Daoy (cell line): ENCODE measurements around the gene SEBOX. TPM values are rescaled to one million over a fixed set of nuclear protein-coding genes. Genes with fewer than 3 reads are reported as not detected.
A peak's percentile ranks its signal among the peaks of the same experiment; 100 is the strongest.
"Not testable (repeated sequence)": the region's sequence is repeated elsewhere in the genome, so short reads cannot be mapped to it uniquely, and the experiment has no call there.

Source experiments
- DNase-seq: peaks from one replicate; pipeline ENCODE4 v3.0.0-alpha.2; 2015; ENCODE audit warnings: low read depth
- total RNA-seq: library from RNA; depleted of rRNA; stranded (reverse); fragments of >200 nt; shearing (Covaris generic); gene quantifications from 2 replicates; pipeline ENCODE4 v1.2.3, GENCODE V29; 2014

Gene SEBOX
- total RNA-seq, 1 experiment from 2014 or later = not detected

- no peak for DNase-seq
Observed at GRCh38 chr17:28340374-28340773, 24.6 kb downstream of the SEBOX start.

- DNase-seq = no peak
Observed at GRCh38 chr17:28339431-28339830, 25.6 kb downstream of the SEBOX start.

GRCh38 chr17:28338769-28339212 is 26.2 kb downstream of the SEBOX start:
- DNase-seq = not testable (repeated sequence)

DNA sequence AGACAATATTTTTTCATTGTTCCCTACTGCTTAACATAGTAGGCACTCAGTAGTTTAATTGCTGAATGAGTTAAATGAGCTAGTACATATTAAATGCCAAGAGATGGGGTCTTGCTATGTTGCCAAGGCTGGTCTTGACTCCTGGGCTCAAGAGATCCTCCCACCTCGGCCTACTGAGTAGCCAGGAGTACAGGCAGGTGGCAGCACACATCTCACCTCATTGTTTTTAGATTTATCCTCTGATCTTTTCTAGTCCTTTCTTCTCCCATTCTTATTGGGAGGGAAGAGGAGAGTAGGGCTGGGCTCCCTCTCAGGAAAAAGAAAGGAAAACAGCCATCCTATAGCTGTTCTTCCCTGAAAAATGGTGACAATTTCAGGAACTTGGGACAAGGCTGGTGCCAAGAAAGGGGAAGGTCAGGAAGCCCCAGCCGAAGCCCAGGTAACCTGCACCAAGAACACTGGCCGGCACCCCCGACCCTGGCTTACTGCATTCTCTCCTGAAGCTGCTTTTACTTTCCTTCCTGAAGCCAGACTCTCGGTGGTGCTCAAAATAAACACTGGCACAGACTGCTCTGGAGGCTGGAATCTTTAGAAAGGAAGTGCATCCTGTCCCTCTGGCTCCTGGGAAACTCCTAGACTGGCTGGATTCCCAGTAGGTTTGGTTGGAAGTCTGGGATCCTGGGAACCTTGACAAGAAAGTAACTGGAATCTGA is 26.8 kb downstream of the SEBOX start:
- DNase-seq = peak; percentile 72

GRCh38 chr17:28335959-28336871 is 28.8 kb downstream of the SEBOX start:
- DNase-seq = peak; percentile 90

GRCh38 chr17:28335201-28335958 is 29.6 kb downstream of the SEBOX start, which contains the start of the genes IFT20 and TNFAIP1:
IFT20 (minus strand) TSS chr17:28335472; CDS start chr17:28331985, 3,487 bp downstream.
TNFAIP1 (plus strand) TSS chr17:28335761; CDS start chr17:28339522, 3,761 bp downstream.
- peak; percentile 100 for DNase-seq

DNA sequence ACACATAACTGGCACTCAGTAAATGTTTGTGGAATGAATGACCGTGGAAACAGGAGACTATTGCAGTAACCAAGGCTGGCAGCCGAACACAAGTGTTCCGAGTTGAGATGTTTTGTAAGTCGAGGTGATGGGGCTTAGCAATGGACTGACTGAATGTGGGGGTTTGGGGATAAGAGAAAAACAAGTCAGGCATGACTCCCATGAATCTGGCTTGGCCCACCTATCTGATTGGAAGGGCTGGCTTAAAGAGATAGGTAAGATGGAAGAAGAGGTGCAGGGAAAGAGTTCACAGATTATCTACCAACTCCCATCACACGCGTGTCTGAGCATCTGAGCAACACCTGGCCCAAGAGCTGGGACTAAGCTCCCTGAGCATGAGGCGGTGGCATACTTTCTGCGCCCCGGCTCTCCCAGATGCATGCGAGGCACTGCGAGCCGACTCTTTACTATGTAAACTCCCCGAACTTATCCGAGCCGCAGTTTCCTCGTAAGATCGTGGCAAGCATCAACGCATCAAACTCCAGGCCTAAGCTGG is 30.3 kb downstream of the SEBOX start:
- no peak for DNase-seq

GRCh38 chr17:28334171-28334570 is 30.8 kb downstream of the SEBOX start:
- DNase-seq = no peak

DNA sequence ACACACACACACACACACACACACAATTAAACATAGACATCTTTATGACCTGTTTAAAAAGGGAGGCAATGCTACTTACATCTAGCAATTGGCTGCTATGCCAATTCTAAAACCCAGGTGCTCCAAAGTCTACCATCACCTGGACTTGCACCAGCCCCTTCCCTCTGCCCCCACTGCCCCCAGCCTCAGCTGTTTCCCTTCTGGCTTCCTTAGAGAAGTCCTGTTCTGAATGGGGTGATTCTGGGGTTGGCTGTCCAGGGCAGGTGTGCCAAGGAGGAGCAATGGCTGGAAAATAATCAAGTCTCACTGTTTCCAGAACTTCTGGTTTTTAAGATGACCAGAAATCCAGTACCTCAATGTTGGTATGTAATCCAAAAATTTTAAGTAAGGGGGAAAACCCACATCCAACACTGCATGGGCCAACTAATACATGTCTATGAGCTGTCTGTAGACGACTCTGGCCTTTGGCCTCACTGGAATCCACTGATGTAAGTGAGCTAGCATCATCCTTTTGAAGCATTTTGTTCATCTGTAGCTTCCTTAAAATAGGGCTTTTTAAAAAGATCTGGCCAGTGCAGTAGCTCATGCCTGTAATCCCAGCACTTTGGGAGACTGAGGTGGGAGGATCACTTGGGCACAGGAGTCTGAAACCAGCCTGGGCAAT is 31.8 kb downstream of the SEBOX start:
- DNase-seq = no peak

- DNase-seq = no peak
Observed at GRCh38 chr17:28331891-28332420, 33.0 kb downstream of the SEBOX start.

DNA sequence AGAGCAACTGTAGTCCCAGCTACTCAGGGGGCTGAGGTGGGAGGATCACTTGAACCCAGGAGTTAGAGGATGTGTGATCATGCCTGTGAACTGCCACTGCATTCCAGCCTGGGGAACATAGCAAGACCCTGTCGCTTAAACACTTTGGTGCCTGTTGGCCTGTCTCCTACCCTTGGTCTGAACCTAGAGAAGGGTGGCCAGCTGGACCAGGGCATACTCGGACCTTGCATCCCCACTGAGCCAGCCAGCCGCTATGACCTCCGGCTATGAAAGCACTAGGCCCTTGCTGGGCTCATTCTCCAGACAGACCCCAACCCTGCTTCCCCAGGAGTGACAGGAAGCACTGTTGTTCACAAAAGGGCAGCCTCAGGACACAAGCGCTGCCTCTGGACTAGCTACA is 34.3 kb downstream of the SEBOX start:
- DNase-seq = no peak

GRCh38 chr17:28328325-28328724 is 36.7 kb downstream of the SEBOX start:
- no peak for DNase-seq

- DNase-seq = no peak
Observed at GRCh38 chr17:28327709-28328108, 37.3 kb downstream of the SEBOX start.

DNA sequence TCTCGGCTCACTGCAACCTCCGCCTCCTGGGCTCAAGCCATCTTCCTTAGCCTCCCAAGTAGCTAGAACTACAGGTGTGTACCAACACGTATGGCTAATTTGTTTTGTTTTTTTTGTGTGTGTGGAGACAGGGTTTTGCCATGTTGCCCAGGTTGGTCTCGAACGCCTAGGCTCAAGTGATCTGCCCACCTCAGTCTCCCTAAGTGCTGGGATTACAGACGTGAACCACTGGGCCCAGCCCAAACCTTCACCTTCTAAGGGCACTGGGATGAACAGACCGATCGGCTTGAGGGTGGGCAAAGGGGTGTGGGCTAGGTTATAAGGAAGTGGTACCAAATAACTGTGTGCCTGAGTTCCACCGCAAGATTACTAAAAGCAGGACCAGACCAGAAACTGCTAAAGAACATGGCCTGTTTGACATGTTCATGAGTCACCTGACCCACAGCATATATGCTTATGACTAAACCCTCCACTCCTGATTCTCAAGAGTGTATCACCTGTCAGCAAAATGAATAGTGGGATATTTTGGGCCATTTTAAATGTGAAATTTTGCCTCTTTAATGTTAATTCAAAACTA is 37.9 kb downstream of the SEBOX start:
- no peak for DNase-seq

GRCh38 chr17:28326114-28326513 is 38.9 kb downstream of the SEBOX start:
- no peak for DNase-seq

- no peak for DNase-seq
Observed at GRCh38 chr17:28325211-28325610, 39.8 kb downstream of the SEBOX start.

GRCh38 chr17:28324781-28325180 is 40.2 kb downstream of the SEBOX start:
- no peak for DNase-seq

- no peak for DNase-seq
Observed at GRCh38 chr17:28324267-28324745, 40.7 kb downstream of the SEBOX start.

GRCh38 chr17:28320215-28321061 is 44.6 kb downstream of the SEBOX start:
- DNase-seq = no peak
